DOHH2 (cell line): Measurements from ENCODE around the gene SEMG1.

Experiments used
- H3F3A ChIP-seq: fragments of 200-600 bp; sonication (generic), shearing (Covaris generic); 2 replicates; pipeline ENCODE4 v1.6.0; 2016; ENCODE audit warnings: antibody characterized with exemption, mild to moderate bottlenecking; ENCODE audit not compliant: control insufficient read depth, insufficient read depth
- H3K27ac ChIP-seq: fragments of 200-600 bp; sonication (generic); 2 replicates; pipeline ENCODE4 v1.5.1; 2014; ENCODE audit warnings: low read depth, mild to moderate bottlenecking, low read length, moderate library complexity
- H3K27me3 ChIP-seq: fragments of 200-600 bp; sonication (generic); 2 replicates; pipeline ENCODE4 v1.6.1; 2014; ENCODE audit warnings: mild to moderate bottlenecking, low read length, mixed read lengths; ENCODE audit not compliant: control insufficient read depth
- H3K36me3 ChIP-seq: fragments of 200-600 bp; sonication (generic); 2 replicates; pipeline ENCODE4 v1.6.1; 2014; ENCODE audit warnings: mild to moderate bottlenecking, low read length, moderate library complexity, mixed read lengths; ENCODE audit not compliant: control insufficient read depth
- H3K4me1 ChIP-seq: fragments of 200-600 bp; sonication (generic); 2 replicates; pipeline ENCODE4 v1.6.1; 2014; ENCODE audit warnings: mild to moderate bottlenecking, low read length, mixed read lengths; ENCODE audit not compliant: control insufficient read depth
- H3K4me2 ChIP-seq: fragments of 200-600 bp; sonication (generic); 2 replicates; pipeline ENCODE4 v1.6.0; 2014; ENCODE audit warnings: mild to moderate bottlenecking, low read length, moderate library complexity
- H3K4me3 ChIP-seq: fragments of 200-600 bp; sonication (generic); 2 replicates; pipeline ENCODE4 v1.5.1; 2014; ENCODE audit warnings: mild to moderate bottlenecking, low read length, mixed read lengths
- H3K79me2 ChIP-seq: fragments of 200-600 bp; sonication (generic); 2 replicates; pipeline ENCODE4 v1.6.1; 2014; ENCODE audit warnings: mild to moderate bottlenecking, low read length, mixed read lengths; ENCODE audit not compliant: control insufficient read depth
- H3K9me2 ChIP-seq: fragments of 200-600 bp; sonication (generic); replicated peaks from 2 replicates; pipeline ENCODE4 v1.6.1; 2014; ENCODE audit warnings: mild to moderate bottlenecking, low read length, mixed read lengths; ENCODE audit not compliant: control insufficient read depth
- H3K9me3 ChIP-seq: fragments of 200-600 bp; sonication (generic); 2 replicates; pipeline ENCODE4 v1.6.1; 2014; ENCODE audit warnings: antibody characterized with exemption, low read length, mixed read lengths; ENCODE audit not compliant: control insufficient read depth, insufficient read depth
- H4K20me1 ChIP-seq: fragments of 200-600 bp; sonication (generic); 2 replicates; pipeline ENCODE4 v1.6.0; 2014; ENCODE audit warnings: low read depth, mild to moderate bottlenecking, antibody characterized with exemption, low read length, moderate library complexity; ENCODE audit not compliant: control insufficient read depth, insufficient read depth
- EZH2phosphoT487 ChIP-seq: fragments of 200-600 bp; sonication (generic); IDR thresholded peaks from 2 replicates; pipeline ENCODE4 v1.6.1; 2017; ENCODE audit warnings: borderline replicate concordance, mild to moderate bottlenecking, antibody characterized with exemption, low read length, moderate library complexity, mixed read lengths
- TF ChIP-seq, protein P1 (sequence below): fragments of 200-600 bp; sonication (generic); IDR thresholded peaks from one replicate; pipeline ENCODE4 v1.5.1; 2014; ENCODE audit warnings: antibody characterized with exemption, mild to moderate bottlenecking, low read depth, low read length; ENCODE audit not compliant: poor library complexity, severe bottlenecking

The SEMG1 gene

DNA sequence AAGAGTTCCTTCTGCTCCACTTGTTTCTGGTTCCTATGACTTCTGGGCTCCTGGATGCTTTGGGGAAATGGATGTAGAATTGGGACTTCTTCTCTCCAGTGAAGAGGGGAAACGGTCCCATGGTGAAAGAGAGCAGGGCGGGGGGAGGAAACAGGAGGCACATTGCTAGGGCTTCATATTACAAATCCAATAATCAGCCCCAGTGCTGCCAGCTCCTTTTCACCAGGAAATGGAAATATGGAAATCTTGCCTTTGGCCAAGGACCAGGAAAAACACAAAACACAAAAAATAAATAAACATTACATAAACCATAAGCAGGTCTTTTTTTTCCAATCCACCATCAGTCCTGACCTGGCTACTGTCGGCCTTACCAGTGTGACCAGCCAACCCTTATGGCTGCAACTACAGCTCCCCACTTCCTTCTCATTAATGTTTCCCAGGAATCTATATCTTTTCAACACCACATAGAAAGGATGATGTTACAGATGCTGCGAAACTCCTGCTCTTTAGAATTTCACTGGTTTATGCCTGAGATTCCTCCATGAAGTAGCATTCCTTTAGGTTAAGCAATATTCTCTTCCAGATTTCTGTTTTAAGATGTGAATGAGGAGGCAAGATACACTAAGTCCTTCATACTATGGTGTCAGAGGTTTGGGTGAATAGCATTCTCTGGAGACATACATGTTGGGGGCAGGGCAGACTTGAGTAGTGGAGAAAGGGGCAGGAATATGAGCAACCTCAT lies 30.1 kb upstream of the SEMG1 start:
- H3K9me2 ChIP-seq, result no peaks in the 10 kb centered on the region
- no peaks in the 10 kb centered on the region for H3F3A ChIP-seq
- no peaks in the 10 kb centered on the region for H3K36me3 ChIP-seq
- no peak overlapping the region for H3K4me2 ChIP-seq
- H3K79me2 ChIP-seq, result no peaks in the 10 kb centered on the region
- no peak overlapping the region for H3K27ac ChIP-seq
- TF ChIP-seq, protein P1, sequence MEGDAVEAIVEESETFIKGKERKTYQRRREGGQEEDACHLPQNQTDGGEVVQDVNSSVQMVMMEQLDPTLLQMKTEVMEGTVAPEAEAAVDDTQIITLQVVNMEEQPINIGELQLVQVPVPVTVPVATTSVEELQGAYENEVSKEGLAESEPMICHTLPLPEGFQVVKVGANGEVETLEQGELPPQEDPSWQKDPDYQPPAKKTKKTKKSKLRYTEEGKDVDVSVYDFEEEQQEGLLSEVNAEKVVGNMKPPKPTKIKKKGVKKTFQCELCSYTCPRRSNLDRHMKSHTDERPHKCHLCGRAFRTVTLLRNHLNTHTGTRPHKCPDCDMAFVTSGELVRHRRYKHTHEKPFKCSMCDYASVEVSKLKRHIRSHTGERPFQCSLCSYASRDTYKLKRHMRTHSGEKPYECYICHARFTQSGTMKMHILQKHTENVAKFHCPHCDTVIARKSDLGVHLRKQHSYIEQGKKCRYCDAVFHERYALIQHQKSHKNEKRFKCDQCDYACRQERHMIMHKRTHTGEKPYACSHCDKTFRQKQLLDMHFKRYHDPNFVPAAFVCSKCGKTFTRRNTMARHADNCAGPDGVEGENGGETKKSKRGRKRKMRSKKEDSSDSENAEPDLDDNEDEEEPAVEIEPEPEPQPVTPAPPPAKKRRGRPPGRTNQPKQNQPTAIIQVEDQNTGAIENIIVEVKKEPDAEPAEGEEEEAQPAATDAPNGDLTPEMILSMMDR, result no peak
- no peak for TF ChIP-seq EZH2phosphoT487
- no peak overlapping the region for H3K4me3 ChIP-seq
- no peaks in the 10 kb centered on the region for H3K4me1 ChIP-seq
- no peaks in the 10 kb centered on the region for H4K20me1 ChIP-seq
- 0 out of 2 replicates have a peak, but pooled peaks cover 3% of the 10 kb centered on the region for H3K27me3 ChIP-seq
- no peaks in the 10 kb centered on the region for H3K9me3 ChIP-seq

DNA sequence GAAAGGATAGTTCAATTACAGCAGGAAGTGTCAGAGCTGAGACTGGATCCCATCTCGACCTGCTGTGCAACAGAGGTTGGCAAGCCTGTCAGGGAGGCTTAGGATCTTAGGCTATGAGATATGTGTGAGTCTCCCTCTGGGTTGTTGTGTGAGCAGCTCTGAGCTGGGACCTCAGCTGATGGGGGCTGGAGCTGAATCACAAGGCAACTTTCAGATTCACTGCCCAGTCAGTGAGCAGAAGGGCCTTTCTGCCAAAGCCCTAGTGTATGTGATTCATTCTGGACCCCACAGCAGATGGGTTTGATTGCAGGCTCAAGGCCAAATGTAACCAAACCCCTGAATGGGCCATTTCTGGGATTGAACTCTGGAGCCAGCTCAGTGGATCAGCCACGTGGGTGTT lies 27.7 kb upstream of the SEMG1 start:
- Histone ChIP-seq H3K27me3 (no peaks in the 10 kb centered on the region), H3K79me2 (no peaks in the 10 kb centered on the region), H3K9me3 (no peaks in the 10 kb centered on the region), H3F3A (no peaks in the 10 kb centered on the region), H3K4me3 (no peak overlapping the region), H4K20me1 (no peaks in the 10 kb centered on the region), H3K9me2 (no peaks in the 10 kb centered on the region), H3K4me2 (no peak overlapping the region), H3K4me1 (no peaks in the 10 kb centered on the region), H3K36me3 (no peaks in the 10 kb centered on the region), H3K27ac (no peak overlapping the region)
- no peak for TF ChIP-seq EZH2phosphoT487
- TF ChIP-seq, protein P1, result no peak

DNA sequence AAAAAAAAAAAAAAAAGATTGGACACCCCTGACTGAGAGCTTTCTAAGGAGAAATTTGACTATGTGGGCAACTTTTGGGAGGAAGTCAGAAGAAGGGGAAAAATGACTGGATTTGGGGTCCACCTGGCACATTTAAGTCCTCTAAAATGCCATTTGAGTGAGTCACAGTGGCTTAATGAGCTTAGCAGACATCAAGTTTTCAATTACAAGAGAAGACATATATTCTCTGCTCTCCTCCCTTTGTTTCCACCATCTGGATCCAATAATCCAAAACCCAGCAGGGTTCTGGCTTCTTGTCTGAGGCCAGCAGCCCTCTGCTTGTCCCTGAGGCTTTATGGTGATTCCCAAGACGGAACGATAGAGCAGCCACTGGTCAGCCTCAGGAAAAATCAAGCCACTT lies 25.2 kb upstream of the SEMG1 start:
- no peaks in the 10 kb centered on the region for H3K4me1 ChIP-seq
- no peaks in the 10 kb centered on the region for H4K20me1 ChIP-seq
- H3K9me2 ChIP-seq, result no peaks in the 10 kb centered on the region
- no peaks in the 10 kb centered on the region for H3F3A ChIP-seq
- peaks cover 3% of the 10 kb centered on the region; the same call in 1 of the 2 replicates for H3K27me3 ChIP-seq
- TF ChIP-seq, protein P1, result no peak
- no peak for TF ChIP-seq EZH2phosphoT487
- no peaks in the 10 kb centered on the region for H3K79me2 ChIP-seq
- no peak overlapping the region for H3K4me2 ChIP-seq
- no peak overlapping the region for H3K4me3 ChIP-seq
- H3K27ac ChIP-seq, result no peak overlapping the region
- H3K9me3 ChIP-seq, result no peaks in the 10 kb centered on the region
- H3K36me3 ChIP-seq, result no peaks in the 10 kb centered on the region
